PC-3 (cell line): ENCODE measurements around the gene EXOC4.

ENCODE experiments used
- EZH2 ChIP-seq: fragments of 300-600 bp; sonication (generic); IDR thresholded peaks from one replicate; pipeline ENCODE4 v1.6.1; 2017; ENCODE audit warnings: antibody characterized with exemption, mild to moderate bottlenecking, low read length; ENCODE audit not compliant: unreplicated experiment
- TF ChIP-seq, protein P1 (sequence below): fragments of 300-600 bp; sonication (generic); conservative IDR thresholded peaks from 2 replicates; pipeline ENCODE4 v1.5.1; 2017; ENCODE audit warnings: antibody characterized with exemption, low read depth, mild to moderate bottlenecking, low read length

DNA sequence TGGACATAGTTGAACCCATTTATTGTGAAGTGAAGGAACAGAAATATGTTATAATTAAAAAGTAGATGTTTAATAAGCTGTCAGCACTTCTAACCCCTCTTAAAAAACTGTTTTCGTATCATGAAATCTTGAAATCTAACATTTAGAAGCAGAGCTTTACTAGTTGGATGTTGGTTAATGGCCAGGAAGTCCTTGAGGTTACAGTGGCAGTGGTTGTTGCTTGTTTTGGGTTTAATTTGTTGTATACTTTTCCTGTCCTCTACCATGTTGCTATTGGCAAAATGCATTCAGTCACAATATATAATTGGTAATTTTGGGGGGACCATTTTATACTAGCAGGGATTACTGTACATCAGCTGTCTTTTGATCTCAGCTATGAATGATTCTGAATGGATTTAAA lies 60.7 kb downstream of the EXOC4 start:
- TF ChIP-seq, protein P1, sequence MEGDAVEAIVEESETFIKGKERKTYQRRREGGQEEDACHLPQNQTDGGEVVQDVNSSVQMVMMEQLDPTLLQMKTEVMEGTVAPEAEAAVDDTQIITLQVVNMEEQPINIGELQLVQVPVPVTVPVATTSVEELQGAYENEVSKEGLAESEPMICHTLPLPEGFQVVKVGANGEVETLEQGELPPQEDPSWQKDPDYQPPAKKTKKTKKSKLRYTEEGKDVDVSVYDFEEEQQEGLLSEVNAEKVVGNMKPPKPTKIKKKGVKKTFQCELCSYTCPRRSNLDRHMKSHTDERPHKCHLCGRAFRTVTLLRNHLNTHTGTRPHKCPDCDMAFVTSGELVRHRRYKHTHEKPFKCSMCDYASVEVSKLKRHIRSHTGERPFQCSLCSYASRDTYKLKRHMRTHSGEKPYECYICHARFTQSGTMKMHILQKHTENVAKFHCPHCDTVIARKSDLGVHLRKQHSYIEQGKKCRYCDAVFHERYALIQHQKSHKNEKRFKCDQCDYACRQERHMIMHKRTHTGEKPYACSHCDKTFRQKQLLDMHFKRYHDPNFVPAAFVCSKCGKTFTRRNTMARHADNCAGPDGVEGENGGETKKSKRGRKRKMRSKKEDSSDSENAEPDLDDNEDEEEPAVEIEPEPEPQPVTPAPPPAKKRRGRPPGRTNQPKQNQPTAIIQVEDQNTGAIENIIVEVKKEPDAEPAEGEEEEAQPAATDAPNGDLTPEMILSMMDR, result no peak
- TF ChIP-seq EZH2, result no peak
